Measurements from ENCODE around the gene MEP1B.

Gene MEP1B

GRCh38 chr18:32189790-32190189 is at the start of gene MEP1B:
MEP1B (plus strand) TSS chr18:32190039; CDS start chr18:32190071, 32 bp downstream.
- Histone ChIP-seq H2AFZ (ENCODE audit: low read depth, low read length, severe bottlenecking) (no peak within 1 kb of the TSS), H3K27me3 (ENCODE audit: low read length) (no peaks in the 10 kb centered on the region), H3K9me2 (replicated peaks; ENCODE audit: insufficient read depth, low read length) (no peaks in the 10 kb centered on the region), H3K27ac (ENCODE audit: low read depth, low read length) (no peak within 1 kb of the TSS), H3K4me3 (ENCODE audit: insufficient read depth, low read length, poor library complexity, severe bottlenecking) (no peak within 1 kb of the TSS), H3K79me2 (ENCODE audit: insufficient read depth, low read length) (no peaks in the 10 kb centered on the region), H3K4me2 (ENCODE audit: low read depth, low read length, poor library complexity, severe bottlenecking) (no peak within 1 kb of the TSS), H3F3A (ENCODE audit: insufficient read depth) (no peaks in the 10 kb centered on the region), H3K9ac (ENCODE audit: low read length) (no peak within 1 kb of the TSS), H3K9me3 (ENCODE audit: insufficient read depth, low read length) (no peaks in the 10 kb centered on the region), H3K36me3 (ENCODE audit: low read length) (no peaks in the 10 kb centered on the region), H4K20me1 (ENCODE audit: low read depth, low read length) (no peaks in the 10 kb centered on the region)
- no peak for TF ChIP-seq EZH2phosphoT487 (conservative IDR thresholded peaks at IDR 0.05; ENCODE audit: low read length)
- TF ChIP-seq, protein P1, sequence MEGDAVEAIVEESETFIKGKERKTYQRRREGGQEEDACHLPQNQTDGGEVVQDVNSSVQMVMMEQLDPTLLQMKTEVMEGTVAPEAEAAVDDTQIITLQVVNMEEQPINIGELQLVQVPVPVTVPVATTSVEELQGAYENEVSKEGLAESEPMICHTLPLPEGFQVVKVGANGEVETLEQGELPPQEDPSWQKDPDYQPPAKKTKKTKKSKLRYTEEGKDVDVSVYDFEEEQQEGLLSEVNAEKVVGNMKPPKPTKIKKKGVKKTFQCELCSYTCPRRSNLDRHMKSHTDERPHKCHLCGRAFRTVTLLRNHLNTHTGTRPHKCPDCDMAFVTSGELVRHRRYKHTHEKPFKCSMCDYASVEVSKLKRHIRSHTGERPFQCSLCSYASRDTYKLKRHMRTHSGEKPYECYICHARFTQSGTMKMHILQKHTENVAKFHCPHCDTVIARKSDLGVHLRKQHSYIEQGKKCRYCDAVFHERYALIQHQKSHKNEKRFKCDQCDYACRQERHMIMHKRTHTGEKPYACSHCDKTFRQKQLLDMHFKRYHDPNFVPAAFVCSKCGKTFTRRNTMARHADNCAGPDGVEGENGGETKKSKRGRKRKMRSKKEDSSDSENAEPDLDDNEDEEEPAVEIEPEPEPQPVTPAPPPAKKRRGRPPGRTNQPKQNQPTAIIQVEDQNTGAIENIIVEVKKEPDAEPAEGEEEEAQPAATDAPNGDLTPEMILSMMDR (IDR thresholded peaks at IDR 0.05; ENCODE audit: insufficient read depth, low read length, poor library complexity, severe bottlenecking), result no peak

- H3K9me2 ChIP-seq (replicated peaks; ENCODE audit: insufficient read depth, low read length), result no peaks in the 10 kb centered on the region
These were observed 41.5 kb upstream of the MEP1B start for GRCh38 chr18:32148185-32148870.

GRCh38 chr18:32152705-32153448 is 37.0 kb upstream of the MEP1B start:
- Histone ChIP-seq H2AFZ (ENCODE audit: low read depth, low read length, severe bottlenecking) (no peak overlapping the region), H3K36me3 (ENCODE audit: low read length) (no peaks in the 10 kb centered on the region), H3K4me2 (ENCODE audit: low read depth, low read length, poor library complexity, severe bottlenecking) (no peak overlapping the region), H3K9me2 (replicated peaks; ENCODE audit: insufficient read depth, low read length) (no peaks in the 10 kb centered on the region), H3K4me3 (ENCODE audit: insufficient read depth, low read length, poor library complexity, severe bottlenecking) (no peak overlapping the region), H3K9me3 (ENCODE audit: insufficient read depth, low read length) (no peaks in the 10 kb centered on the region), H3K79me2 (ENCODE audit: insufficient read depth, low read length) (no peaks in the 10 kb centered on the region), H3K27me3 (ENCODE audit: low read length) (no peaks in the 10 kb centered on the region), H3K9ac (ENCODE audit: low read length) (no peak overlapping the region), H3K27ac (ENCODE audit: low read depth, low read length) (no peak overlapping the region), H3F3A (ENCODE audit: insufficient read depth) (no peaks in the 10 kb centered on the region), H4K20me1 (ENCODE audit: low read depth, low read length) (no peaks in the 10 kb centered on the region)
- TF ChIP-seq, protein P1 (IDR thresholded peaks at IDR 0.05; ENCODE audit: insufficient read depth, low read length, poor library complexity, severe bottlenecking), result no peak
- TF ChIP-seq EZH2phosphoT487 (conservative IDR thresholded peaks at IDR 0.05; ENCODE audit: low read length), result no peak

More at GRCh38 chr18:32148185-32148870, 41.5 kb upstream of the MEP1B start:
- H3F3A ChIP-seq (ENCODE audit: insufficient read depth), result no peaks in the 10 kb centered on the region
- no peaks in the 10 kb centered on the region for H3K27me3 ChIP-seq (ENCODE audit: low read length)
- H3K36me3 ChIP-seq (ENCODE audit: low read length), result no peaks in the 10 kb centered on the region
- no peak overlapping the region for H3K4me3 ChIP-seq (ENCODE audit: insufficient read depth, low read length, poor library complexity, severe bottlenecking)
- no peak overlapping the region for H3K9ac ChIP-seq (ENCODE audit: low read length)
- no peaks in the 10 kb centered on the region for H3K79me2 ChIP-seq (ENCODE audit: insufficient read depth, low read length)
- H3K27ac ChIP-seq (ENCODE audit: low read depth, low read length), result no peak overlapping the region
- H4K20me1 ChIP-seq (ENCODE audit: low read depth, low read length), result no peaks in the 10 kb centered on the region
- H2AFZ ChIP-seq (ENCODE audit: low read depth, low read length, severe bottlenecking), result no peak overlapping the region
- no peak overlapping the region for H3K4me2 ChIP-seq (ENCODE audit: low read depth, low read length, poor library complexity, severe bottlenecking)
- TF ChIP-seq EZH2phosphoT487 (conservative IDR thresholded peaks at IDR 0.05; ENCODE audit: low read length), result no peak
- TF ChIP-seq, protein P1 (IDR thresholded peaks at IDR 0.05; ENCODE audit: insufficient read depth, low read length, poor library complexity, severe bottlenecking), result no peak
- no peaks in the 10 kb centered on the region for H3K9me3 ChIP-seq (ENCODE audit: insufficient read depth, low read length)
